AG04449 (cell line): ENCODE measurements around the gene SLC25A24.
A peak's percentile ranks its signal among the peaks of the same experiment; 100 is the strongest.
"Not testable (repeated sequence)": the region's sequence is repeated elsewhere in the genome, so short reads cannot be mapped to it uniquely, and the experiment has no call there.

Source experiments
- CTCF ChIA-PET: fragments of 350-600 bp; formaldehyde crosslinking; extraction: SDS; loops from one replicate; lab custom pipeline; 2021; ENCODE audit warnings: antibody characterized with exemption; lab: Yijun Ruan, JAX
- POLR2A ChIA-PET: fragments of 400-600, 350-600 bp; formaldehyde crosslinking; extraction: SDS; loops from one replicate; lab custom pipeline; 2020; ENCODE audit warnings: antibody characterized with exemption, inconsistent platforms; lab: Yijun Ruan, JAX
- DNase-seq: peaks from one replicate; pipeline ENCODE4 v3.0.0-alpha.2; 2010; ENCODE audit warnings: low read depth, low spot score
- H3K4me3 ChIP-seq: 2 replicates; pipeline ENCODE4 v1.5.1; 2011; ENCODE audit warnings: low read depth, mild to moderate bottlenecking, control low read depth, low read length
- CTCF ChIP-seq: IDR thresholded peaks from one replicate; pipeline ENCODE4 v1.5.1; 2011; ENCODE audit warnings: mild to moderate bottlenecking, moderate library complexity, low read length, control low read depth, inconsistent platforms; ENCODE audit not compliant: insufficient read depth; ENCODE audit errors: missing control alignments

Gene SLC25A24

GRCh38 chr1:108199781-108200686 lies at the start of gene SLC25A24:
SLC25A24 (minus strand) TSS chr1:108200343; CDS start chr1:108200138, 205 bp downstream.
- no peak for DNase-seq
- POLR2A ChIA-PET = interaction anchor here (1.2 to 1.4 kb wide), 3 partner anchors 9 to 492 kb away, joined by 4 to 5 read pairs (median 5); partner anchors contain the start of gene PRPF38B
- no peak for TF ChIP-seq CTCF
- CTCF ChIA-PET = interaction anchor here (0.5 to 2.2 kb wide), 6 partner anchors 9 to 418 kb away, joined by 3 to 9 read pairs (median 4); no protein-coding TSS in a partner anchor
- H3K4me3 ChIP-seq = peak within 1 kb of the TSS; percentile 96

- DNase-seq, H3K4me3 ChIP-seq, POLR2A ChIA-PET, CTCF ChIA-PET: not testable (repeated sequence)
These were observed 43.8 kb upstream of the SLC25A24 start, which contains the start of gene NBPF4 for GRCh38 chr1:108243976-108244375. NBPF4 (minus strand) TSS chr1:108244076; CDS start chr1:108243761, 315 bp downstream.

- DNase-seq, POLR2A ChIA-PET, H3K4me3 ChIP-seq, CTCF ChIA-PET: not testable (repeated sequence)
These were observed 39.3 kb upstream of the SLC25A24 start for GRCh38 chr1:108239426-108239825.

- POLR2A ChIA-PET, DNase-seq, CTCF ChIA-PET, H3K4me3 ChIP-seq: not testable (repeated sequence)
These were observed 35.2 kb upstream of the SLC25A24 start for GRCh38 chr1:108235308-108235707.

GRCh38 chr1:108232183-108232582 lies 32.0 kb upstream of the SLC25A24 start:
- CTCF ChIA-PET, DNase-seq, POLR2A ChIA-PET, H3K4me3 ChIP-seq: not testable (repeated sequence)

- CTCF ChIA-PET, DNase-seq, POLR2A ChIA-PET, H3K4me3 ChIP-seq: not testable (repeated sequence)
These were observed 29.8 kb upstream of the SLC25A24 start for GRCh38 chr1:108229976-108230375.

- POLR2A ChIA-PET = not testable (repeated sequence)
These were observed 27.6 kb upstream of the SLC25A24 start for GRCh38 chr1:108227772-108228171.

GRCh38 chr1:108226855-108227254 lies 26.7 kb upstream of the SLC25A24 start:
- DNase-seq, CTCF ChIA-PET, H3K4me3 ChIP-seq, POLR2A ChIA-PET: not testable (repeated sequence)

More at GRCh38 chr1:108227772-108228171, 27.6 kb upstream of the SLC25A24 start:
- H3K4me3 ChIP-seq, CTCF ChIA-PET, DNase-seq: not testable (repeated sequence)

GRCh38 chr1:108223226-108223625 lies 23.1 kb upstream of the SLC25A24 start:
- CTCF ChIA-PET = not testable (repeated sequence)

GRCh38 chr1:108217515-108218174 lies 17.5 kb upstream of the SLC25A24 start:
- DNase-seq, CTCF ChIA-PET, H3K4me3 ChIP-seq, POLR2A ChIA-PET: not testable (repeated sequence)

More at GRCh38 chr1:108223226-108223625, 23.1 kb upstream of the SLC25A24 start:
- H3K4me3 ChIP-seq, DNase-seq, POLR2A ChIA-PET: not testable (repeated sequence)

GRCh38 chr1:108217007-108217406 lies 16.9 kb upstream of the SLC25A24 start:
- DNase-seq, POLR2A ChIA-PET, H3K4me3 ChIP-seq: not testable (repeated sequence)
- CTCF ChIA-PET = interaction anchor here (1.0 kb wide), 1 partner anchor 429 kb away, joined by 3 read pairs; no protein-coding TSS in a partner anchor

- CTCF ChIA-PET = interaction anchor here (1.0 kb wide), 1 partner anchor 430 kb away, joined by 3 read pairs; no protein-coding TSS in a partner anchor
- H3K4me3 ChIP-seq, POLR2A ChIA-PET, DNase-seq: not testable (repeated sequence)
These were observed 16.1 kb upstream of the SLC25A24 start for GRCh38 chr1:108216028-108216890.
